GM12872 (cell line): ENCODE results near the gene CDC42BPA.

Experiments used
- TF ChIP-seq, protein P1 (sequence below): IDR thresholded peaks from 3 replicates; pipeline ENCODE4 v1.5.1; 2011; ENCODE audit warnings: low read depth, mild to moderate bottlenecking, low read length, moderate library complexity; ENCODE audit not compliant: insufficient read depth

The CDC42BPA gene

DNA sequence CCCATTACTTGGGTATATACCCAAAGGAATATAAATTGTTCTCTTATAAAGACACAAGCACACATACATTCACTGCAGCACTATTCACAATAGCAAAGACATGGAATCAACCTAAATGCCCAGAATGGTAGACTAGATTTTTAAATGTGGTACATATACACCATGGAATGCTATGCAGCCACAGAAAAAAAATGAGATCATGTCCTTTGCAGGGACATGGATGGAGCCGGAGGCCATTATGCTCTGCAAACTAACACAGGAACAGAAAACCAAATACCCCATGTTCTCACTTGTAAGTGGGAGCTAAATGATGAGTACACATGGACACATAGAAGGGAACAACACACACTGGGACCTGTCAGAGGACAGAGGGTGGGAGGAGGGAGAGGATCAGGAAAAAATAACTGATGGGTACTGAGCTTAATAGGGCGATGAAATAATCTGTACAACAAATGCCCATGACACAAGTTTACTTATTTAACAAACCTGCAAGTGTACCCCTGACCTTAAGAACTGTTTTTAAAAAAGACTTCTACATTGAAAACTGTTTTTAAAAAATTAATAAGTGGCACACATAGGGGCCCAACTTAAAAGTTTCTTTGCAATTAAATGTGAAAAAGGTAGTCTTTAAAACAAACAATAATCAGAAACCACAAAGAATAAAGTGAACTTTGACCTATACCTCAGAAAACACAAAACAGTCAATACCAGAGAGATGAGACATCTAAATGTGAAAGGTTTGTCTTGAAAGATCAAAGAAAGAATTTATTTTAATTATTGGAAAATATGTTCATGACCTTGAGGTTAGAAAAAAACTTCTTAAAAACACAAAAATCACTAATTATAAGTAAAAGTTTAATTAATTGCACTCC, 75.2 kb downstream of the CDC42BPA start:
- TF ChIP-seq, protein P1, sequence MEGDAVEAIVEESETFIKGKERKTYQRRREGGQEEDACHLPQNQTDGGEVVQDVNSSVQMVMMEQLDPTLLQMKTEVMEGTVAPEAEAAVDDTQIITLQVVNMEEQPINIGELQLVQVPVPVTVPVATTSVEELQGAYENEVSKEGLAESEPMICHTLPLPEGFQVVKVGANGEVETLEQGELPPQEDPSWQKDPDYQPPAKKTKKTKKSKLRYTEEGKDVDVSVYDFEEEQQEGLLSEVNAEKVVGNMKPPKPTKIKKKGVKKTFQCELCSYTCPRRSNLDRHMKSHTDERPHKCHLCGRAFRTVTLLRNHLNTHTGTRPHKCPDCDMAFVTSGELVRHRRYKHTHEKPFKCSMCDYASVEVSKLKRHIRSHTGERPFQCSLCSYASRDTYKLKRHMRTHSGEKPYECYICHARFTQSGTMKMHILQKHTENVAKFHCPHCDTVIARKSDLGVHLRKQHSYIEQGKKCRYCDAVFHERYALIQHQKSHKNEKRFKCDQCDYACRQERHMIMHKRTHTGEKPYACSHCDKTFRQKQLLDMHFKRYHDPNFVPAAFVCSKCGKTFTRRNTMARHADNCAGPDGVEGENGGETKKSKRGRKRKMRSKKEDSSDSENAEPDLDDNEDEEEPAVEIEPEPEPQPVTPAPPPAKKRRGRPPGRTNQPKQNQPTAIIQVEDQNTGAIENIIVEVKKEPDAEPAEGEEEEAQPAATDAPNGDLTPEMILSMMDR: no peak

DNA sequence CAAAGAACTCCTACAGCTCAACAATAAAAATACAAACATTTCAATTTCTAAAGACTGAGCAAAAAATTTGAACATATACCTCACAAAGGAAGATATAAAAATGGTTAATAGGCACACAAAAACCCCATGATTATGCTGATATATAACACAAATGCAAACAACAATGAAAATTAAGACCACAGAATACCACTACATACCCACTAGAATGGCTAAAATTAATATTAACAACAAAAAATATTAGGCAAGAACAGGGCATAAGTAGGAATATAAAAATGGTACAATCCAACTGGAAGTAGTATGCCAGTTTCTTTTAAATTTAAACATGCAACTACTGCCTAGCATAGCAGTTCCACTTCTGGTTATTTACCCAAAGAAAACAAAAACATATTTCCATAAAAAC, 77.3 kb downstream of the CDC42BPA start:
- TF ChIP-seq, protein P1: no peak

DNA sequence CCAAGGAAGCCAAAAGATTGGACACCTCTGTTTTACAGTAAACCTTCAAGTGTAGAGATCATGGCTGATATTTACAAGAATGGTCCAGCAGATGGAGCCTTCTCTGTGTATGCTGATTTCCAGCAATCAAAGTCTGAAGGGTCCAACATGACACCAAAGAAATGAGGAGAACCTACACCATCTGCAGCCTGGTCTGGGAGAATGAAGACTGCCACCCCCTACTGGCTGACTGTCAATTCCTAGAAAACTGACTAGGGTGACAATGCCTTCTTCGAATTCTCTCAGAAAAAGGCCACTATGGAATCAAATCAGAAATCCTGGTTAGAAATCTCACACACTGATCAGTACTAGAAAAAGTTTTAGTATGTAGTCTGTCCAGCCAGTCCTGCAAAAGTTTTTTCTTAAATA, 83.3 kb downstream of the CDC42BPA start:
- TF ChIP-seq, protein P1: 0 out of 3 replicates have a peak, but pooled peaks have one; percentile 29

DNA sequence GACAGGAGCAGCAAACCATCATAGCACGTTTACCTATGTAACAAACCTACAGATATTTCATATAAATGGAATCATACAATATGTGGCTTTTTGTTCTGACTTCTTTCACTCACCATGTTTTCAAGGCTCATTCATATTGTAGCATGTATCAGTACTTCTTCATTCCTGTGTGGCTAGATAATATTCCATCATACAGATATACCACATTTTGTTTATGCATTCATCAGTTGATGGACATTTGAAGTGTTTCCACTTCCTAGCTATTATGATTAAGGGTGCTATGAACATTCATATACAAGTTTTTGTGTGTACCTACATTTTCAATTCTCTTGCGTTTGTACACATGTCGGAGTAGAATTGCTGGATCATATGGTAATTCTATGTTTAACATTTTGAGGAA, 90.1 kb downstream of the CDC42BPA start:
- TF ChIP-seq, protein P1: no peak

DNA sequence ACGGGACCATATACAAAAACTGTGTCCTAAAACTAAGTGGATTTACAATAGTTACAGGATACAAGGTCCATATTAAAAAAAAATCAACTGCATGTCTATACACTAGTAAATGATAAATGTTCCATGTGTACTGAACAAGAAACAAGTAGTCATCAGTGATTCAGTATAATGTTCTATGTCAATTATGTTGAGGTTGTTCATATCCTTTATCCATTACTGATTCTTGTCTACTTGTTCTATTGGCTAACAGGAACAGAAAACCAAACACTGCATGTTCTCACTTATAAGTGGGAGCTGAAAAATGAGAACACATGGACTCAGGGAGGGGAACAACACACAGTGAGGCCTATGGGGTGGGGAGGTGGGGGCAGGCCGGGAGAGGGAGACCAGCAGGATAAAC, 90.5 kb downstream of the CDC42BPA start:
- TF ChIP-seq, protein P1: no peak

DNA sequence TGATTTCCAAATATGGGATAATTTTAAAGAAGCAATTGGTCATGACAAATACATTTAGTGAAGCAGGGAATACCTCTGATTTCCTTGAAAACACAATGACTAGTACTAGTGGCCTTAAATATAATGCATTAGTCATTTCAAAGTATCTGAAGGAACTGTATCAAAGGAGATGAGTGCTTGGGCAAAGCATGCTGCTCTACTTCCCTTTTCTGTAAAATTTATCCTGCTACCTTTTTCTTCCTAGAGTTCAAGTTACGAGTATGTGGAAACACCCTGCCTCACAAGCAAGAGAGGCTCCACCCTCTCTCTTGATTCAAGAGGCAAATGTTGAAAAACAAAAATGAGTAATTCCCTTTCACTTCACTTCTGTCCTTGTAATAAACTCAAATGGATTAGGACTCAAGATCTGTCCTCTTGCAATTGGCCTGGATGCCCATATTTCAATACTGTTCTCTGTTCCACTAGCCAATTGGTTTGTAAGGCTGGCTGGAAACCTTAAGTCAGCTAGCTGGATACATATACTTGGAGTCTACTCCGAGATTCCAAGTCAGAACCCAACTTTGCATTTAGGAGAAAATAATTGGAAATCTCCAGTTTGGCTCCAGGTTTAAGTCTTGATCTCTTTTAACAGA, 92.5 kb downstream of the CDC42BPA start:
- TF ChIP-seq, protein P1: no peak

DNA sequence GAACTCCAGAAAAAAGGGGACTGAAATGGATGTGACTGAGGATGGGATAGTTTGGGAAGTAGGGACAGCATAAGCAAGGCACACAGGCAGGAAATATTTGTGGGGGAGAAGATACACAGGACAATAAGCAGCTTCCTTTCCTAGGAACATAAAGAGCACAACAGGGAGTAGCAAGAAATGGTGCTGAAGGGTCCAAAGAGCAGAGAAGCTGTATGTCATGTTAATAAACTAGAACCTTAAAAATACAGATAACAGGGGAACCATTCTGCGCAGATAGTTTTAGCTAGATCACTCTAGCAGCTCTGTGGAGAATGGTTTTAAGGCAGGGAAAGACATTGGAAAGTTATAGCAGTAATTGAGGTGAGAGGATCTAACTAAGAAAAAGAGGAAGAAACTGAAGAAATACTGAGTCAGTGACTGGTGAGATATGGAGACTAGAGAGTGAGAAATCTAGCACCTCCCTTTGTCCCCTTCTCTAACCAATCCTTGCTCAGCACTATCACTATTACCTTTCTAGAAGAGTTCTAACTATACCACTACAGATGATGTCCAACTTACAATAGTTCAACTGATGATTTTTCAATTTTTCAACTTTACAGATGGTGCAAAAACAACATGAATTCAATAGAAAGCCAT, 95.0 kb downstream of the CDC42BPA start:
- TF ChIP-seq, protein P1: no peak
